Measurements from ENCODE around the gene TSPO. TPM values are rescaled to one million over a fixed set of nuclear protein-coding genes. Genes with fewer than 3 reads are reported as not detected.

TSPO gene
- total RNA-seq, 1 experiment from 2014 or later, result 44.6 TPM

DNA sequence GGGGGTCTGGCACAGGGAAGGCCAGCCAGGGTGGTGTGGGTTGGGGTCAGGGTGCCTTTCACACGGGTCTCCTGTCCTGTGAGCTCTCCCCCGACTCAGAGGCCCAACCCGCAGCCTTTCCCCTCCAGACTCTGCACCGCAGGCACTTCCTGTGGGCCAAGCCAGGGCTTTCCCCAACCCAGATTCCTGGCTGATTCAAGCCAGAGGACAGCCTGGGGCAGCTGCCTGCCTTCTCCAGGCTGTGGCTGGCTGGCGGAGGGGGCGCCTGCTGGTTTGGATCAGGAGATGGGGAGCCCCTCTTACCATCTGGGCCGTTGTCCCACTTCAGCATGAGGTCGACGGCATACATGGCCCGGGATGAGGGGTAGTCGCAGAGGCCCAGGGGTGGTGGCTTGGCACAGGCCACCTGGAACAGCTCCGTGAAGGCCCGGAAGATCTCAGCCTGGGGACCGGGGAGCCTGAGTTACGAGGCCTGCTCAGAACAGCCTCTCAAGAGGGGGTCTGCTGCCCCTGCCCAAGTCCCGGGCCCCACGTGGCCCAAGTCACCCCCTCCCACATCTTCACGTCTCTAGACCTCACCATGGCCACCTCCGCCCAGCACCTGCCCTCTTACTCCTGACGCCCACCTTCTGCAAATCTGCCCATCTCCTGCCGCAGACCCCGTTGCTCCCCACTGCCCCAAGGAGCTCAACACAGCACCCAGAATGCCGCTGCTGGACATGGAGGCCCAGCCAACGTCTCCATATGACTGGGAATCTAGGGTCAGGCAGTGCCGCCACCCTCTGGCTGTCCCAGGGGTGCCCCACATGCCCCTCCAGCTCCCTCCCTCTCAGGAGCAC lies 17.3 kb downstream of the TSPO start:
- Mint-ChIP-seq H3K4me3 (ENCODE audit: unreplicated experiment) (no peak overlapping the region), H3K4me1 (ENCODE audit: low read depth, unreplicated experiment) (no peaks in the 10 kb centered on the region), H3K9me3 (ENCODE audit: unreplicated experiment) (no peaks in the 10 kb centered on the region), H3K27me3 (ENCODE audit: insufficient read depth, unreplicated experiment) (no peaks in the 10 kb centered on the region), H3K36me3 (ENCODE audit: insufficient read depth, unreplicated experiment) (peaks cover 28% of the 10 kb centered on the region), H3K27ac (ENCODE audit: unreplicated experiment) (no peak overlapping the region)
- ChIA-PET CTCF (no interaction called here), POLR2A (no interaction called here)
- no peaks in the 10 kb centered on the region for H3K9me3 ChIP-seq
- H3K27me3 ChIP-seq (replicated peaks; ENCODE audit: control insufficient read depth, insufficient read depth, low read length), result no peaks in the 10 kb centered on the region
- no peak for DNase-seq
- intact Hi-C loops (cut with micrococcal nuclease; ENCODE audit: unreplicated experiment), result no loop called here
- TF ChIP-seq, protein P1, sequence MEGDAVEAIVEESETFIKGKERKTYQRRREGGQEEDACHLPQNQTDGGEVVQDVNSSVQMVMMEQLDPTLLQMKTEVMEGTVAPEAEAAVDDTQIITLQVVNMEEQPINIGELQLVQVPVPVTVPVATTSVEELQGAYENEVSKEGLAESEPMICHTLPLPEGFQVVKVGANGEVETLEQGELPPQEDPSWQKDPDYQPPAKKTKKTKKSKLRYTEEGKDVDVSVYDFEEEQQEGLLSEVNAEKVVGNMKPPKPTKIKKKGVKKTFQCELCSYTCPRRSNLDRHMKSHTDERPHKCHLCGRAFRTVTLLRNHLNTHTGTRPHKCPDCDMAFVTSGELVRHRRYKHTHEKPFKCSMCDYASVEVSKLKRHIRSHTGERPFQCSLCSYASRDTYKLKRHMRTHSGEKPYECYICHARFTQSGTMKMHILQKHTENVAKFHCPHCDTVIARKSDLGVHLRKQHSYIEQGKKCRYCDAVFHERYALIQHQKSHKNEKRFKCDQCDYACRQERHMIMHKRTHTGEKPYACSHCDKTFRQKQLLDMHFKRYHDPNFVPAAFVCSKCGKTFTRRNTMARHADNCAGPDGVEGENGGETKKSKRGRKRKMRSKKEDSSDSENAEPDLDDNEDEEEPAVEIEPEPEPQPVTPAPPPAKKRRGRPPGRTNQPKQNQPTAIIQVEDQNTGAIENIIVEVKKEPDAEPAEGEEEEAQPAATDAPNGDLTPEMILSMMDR (IDR thresholded peaks at IDR 0.05; ENCODE audit: insufficient read depth in 1 of 2, low read depth in 1 of 2, low read length in 1 of 2, severe bottlenecking in 1 of 2, unreplicated experiment in 1 of 2), result no peak
- peaks cover 3% of the 10 kb centered on the region; the same call in 1 of the 2 replicates for H3K36me3 ChIP-seq (ENCODE audit: control insufficient read depth, insufficient read depth, low read length)
- no TSS peak for BruUV-seq (replicated peaks)
- no peaks in the 10 kb centered on the region for H3K4me1 ChIP-seq
- no peak overlapping the region for H3K4me3 ChIP-seq (ENCODE audit: low read depth, low read length)

DNA sequence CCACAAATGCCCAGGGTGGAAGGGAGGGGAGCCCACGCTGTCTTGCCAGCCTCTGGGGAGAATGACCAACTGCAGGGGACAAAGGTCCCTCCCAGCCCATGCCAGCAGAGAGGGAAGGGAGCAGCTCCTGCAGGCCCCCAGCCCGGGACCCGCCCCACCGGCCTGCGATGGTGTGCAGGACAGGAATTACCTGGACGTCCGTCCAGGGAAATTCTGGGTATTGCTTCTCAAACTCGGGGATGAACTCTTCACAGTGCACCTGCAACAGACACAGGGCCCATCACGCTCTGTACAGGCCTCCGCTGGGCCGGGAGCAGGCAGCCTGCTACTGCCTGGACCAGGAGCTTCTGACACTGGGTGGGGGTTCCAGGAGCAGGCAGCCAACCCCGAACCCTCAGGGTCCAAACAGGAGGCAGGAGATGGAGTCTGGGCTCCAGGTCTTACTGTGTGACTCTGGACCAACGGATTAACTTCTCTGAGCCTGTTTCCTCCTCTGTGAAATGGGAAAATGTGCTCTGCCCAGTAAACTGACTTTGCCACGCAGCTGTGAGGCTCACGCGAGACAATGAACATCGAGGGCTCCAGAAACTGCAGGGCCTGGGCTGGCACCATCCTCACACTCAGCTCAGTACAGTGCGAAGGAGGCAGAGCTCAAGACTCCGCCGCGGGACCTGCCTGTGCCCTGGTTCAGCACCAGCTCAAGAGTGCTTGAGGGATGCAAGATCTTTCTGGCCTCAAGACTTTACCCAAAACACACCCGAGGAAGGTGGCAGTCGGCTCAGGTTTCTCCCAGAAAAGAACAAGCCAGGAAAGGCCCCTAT lies 18.2 kb downstream of the TSPO start:
- no TSS peak for BruUV-seq (replicated peaks)
- Histone ChIP-seq H3K27me3 (replicated peaks; ENCODE audit: control insufficient read depth, insufficient read depth, low read length) (no peaks in the 10 kb centered on the region), H3K4me1 (no peaks in the 10 kb centered on the region), H3K9me3 (no peaks in the 10 kb centered on the region), H3K36me3 (ENCODE audit: control insufficient read depth, insufficient read depth, low read length) (peaks cover 3% of the 10 kb centered on the region; the same call in 1 of the 2 replicates), H3K4me3 (ENCODE audit: low read depth, low read length) (no peak overlapping the region)
- Mint-ChIP-seq H3K4me1 (ENCODE audit: low read depth, unreplicated experiment) (no peaks in the 10 kb centered on the region), H3K36me3 (ENCODE audit: insufficient read depth, unreplicated experiment) (peaks cover 28% of the 10 kb centered on the region), H3K9me3 (ENCODE audit: unreplicated experiment) (no peaks in the 10 kb centered on the region), H3K27me3 (ENCODE audit: insufficient read depth, unreplicated experiment) (no peaks in the 10 kb centered on the region), H3K27ac (ENCODE audit: unreplicated experiment) (no peak overlapping the region), H3K4me3 (ENCODE audit: unreplicated experiment) (no peak overlapping the region)
- no peak for DNase-seq
- CTCF ChIA-PET, result no interaction called here
- POLR2A ChIA-PET, result no interaction called here
- TF ChIP-seq, protein P1 (IDR thresholded peaks at IDR 0.05; ENCODE audit: insufficient read depth in 1 of 2, low read depth in 1 of 2, low read length in 1 of 2, severe bottlenecking in 1 of 2, unreplicated experiment in 1 of 2), result no peak
- intact Hi-C loops (cut with micrococcal nuclease; ENCODE audit: unreplicated experiment), result no loop called here

DNA sequence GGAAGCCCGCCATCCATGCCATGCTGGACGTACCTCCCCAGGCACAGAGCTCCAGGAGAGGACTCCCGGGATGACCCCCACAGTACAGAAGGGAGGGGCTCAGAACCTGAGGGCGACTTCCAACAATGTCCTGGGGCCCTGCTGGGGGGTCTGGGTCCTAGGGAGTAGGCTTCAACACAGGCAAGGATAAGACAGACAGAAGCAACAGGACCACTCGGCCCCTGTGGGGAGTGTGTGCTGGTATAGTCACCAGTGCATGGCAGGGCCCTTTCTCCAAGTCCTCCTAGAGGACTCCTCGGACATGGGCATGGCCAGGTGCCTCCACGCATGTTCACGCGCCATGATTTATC lies 18.7 kb downstream of the TSPO start:
- Mint-ChIP-seq H3K9me3 (ENCODE audit: unreplicated experiment) (no peaks in the 10 kb centered on the region), H3K4me3 (ENCODE audit: unreplicated experiment) (no peak overlapping the region), H3K36me3 (ENCODE audit: insufficient read depth, unreplicated experiment) (peaks cover 34% of the 10 kb centered on the region), H3K4me1 (ENCODE audit: low read depth, unreplicated experiment) (no peaks in the 10 kb centered on the region), H3K27ac (ENCODE audit: unreplicated experiment) (no peak overlapping the region), H3K27me3 (ENCODE audit: insufficient read depth, unreplicated experiment) (no peaks in the 10 kb centered on the region)
- ChIA-PET CTCF (no interaction called here), POLR2A (no interaction called here)
- Histone ChIP-seq H3K4me1 (no peaks in the 10 kb centered on the region), H3K27me3 (replicated peaks; ENCODE audit: control insufficient read depth, insufficient read depth, low read length) (no peaks in the 10 kb centered on the region), H3K36me3 (ENCODE audit: control insufficient read depth, insufficient read depth, low read length) (peaks cover 4% of the 10 kb centered on the region; the same call in 1 of the 2 replicates), H3K9me3 (no peaks in the 10 kb centered on the region), H3K4me3 (ENCODE audit: low read depth, low read length) (no peak overlapping the region)
- TF ChIP-seq, protein P1 (IDR thresholded peaks at IDR 0.05; ENCODE audit: insufficient read depth in 1 of 2, low read depth in 1 of 2, low read length in 1 of 2, severe bottlenecking in 1 of 2, unreplicated experiment in 1 of 2), result no peak
- no peak for DNase-seq
- intact Hi-C loops (cut with micrococcal nuclease; ENCODE audit: unreplicated experiment), result no loop called here
- BruUV-seq (replicated peaks), result no TSS peak

Data from Caco-2 (cell line).